ENCODE measurements around the gene MYL2.

GRCh38 chr12:110885152-110885840 is 35.1 kb downstream of the MYL2 start:
- TF ChIP-seq, protein P1, sequence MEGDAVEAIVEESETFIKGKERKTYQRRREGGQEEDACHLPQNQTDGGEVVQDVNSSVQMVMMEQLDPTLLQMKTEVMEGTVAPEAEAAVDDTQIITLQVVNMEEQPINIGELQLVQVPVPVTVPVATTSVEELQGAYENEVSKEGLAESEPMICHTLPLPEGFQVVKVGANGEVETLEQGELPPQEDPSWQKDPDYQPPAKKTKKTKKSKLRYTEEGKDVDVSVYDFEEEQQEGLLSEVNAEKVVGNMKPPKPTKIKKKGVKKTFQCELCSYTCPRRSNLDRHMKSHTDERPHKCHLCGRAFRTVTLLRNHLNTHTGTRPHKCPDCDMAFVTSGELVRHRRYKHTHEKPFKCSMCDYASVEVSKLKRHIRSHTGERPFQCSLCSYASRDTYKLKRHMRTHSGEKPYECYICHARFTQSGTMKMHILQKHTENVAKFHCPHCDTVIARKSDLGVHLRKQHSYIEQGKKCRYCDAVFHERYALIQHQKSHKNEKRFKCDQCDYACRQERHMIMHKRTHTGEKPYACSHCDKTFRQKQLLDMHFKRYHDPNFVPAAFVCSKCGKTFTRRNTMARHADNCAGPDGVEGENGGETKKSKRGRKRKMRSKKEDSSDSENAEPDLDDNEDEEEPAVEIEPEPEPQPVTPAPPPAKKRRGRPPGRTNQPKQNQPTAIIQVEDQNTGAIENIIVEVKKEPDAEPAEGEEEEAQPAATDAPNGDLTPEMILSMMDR (IDR thresholded peaks at IDR 0.05) = no peak
- no peak for TF ChIP-seq POLR2A (IDR thresholded peaks at IDR 0.05)
- no peak for TF ChIP-seq EP300 (IDR thresholded peaks at IDR 0.05)
- TF ChIP-seq POLR2AphosphoS5 (IDR thresholded peaks at IDR 0.05) = no peak
